Measurements from ENCODE around the gene TNFRSF25. TPM values are rescaled to one million over a fixed set of nuclear protein-coding genes. Genes with fewer than 3 reads are reported as not detected.

TNFRSF25 gene
- total RNA-seq, 1 experiment from 2014 or later: 27.6 TPM

- Mint-ChIP-seq H3K9me3 (ENCODE audit: unreplicated experiment) (no peaks in the 10 kb centered on the region), H3K36me3 (ENCODE audit: insufficient read depth, unreplicated experiment) (no peaks in the 10 kb centered on the region), H3K4me1 (ENCODE audit: insufficient read depth, unreplicated experiment) (peaks cover 12% of the 10 kb centered on the region), H3K27me3 (ENCODE audit: insufficient read depth, unreplicated experiment) (no peaks in the 10 kb centered on the region), H3K4me3 (ENCODE audit: unreplicated experiment) (no peak overlapping the region), H3K27ac (ENCODE audit: low read depth, unreplicated experiment) (peak overlapping the region; percentile 83)
- ChIA-PET POLR2A (interaction anchor here (1.0 to 1.3 kb wide), 3 partner anchors 13 to 20 kb away, joined by 3 to 5 read pairs (median 4); no protein-coding TSS in a partner anchor), CTCF (interaction anchor here (0.5 to 1.3 kb wide), 6 partner anchors 35 to 123 kb away, joined by 3 to 4 read pairs (median 3); partner anchors contain the start of gene THAP3)
- BruUV-seq (replicated peaks): no TSS peak
- no peak for TF ChIP-seq CTCF (IDR thresholded peaks at IDR 0.05; ENCODE audit: unreplicated experiment)
- intact Hi-C loops (cut with micrococcal nuclease): no loop called here
- DNase-seq (ENCODE audit: unreplicated experiment): no peak
Measured at GRCh38 chr1:6501279-6501813, 35.4 kb upstream of the TNFRSF25 start.

GRCh38 chr1:6500544-6501278 is 34.7 kb upstream of the TNFRSF25 start:
- no peak for TF ChIP-seq CTCF (IDR thresholded peaks at IDR 0.05; ENCODE audit: unreplicated experiment)
- Mint-ChIP-seq H3K27ac (ENCODE audit: low read depth, unreplicated experiment) (peak overlapping the region; percentile 83), H3K36me3 (ENCODE audit: insufficient read depth, unreplicated experiment) (no peaks in the 10 kb centered on the region), H3K9me3 (ENCODE audit: unreplicated experiment) (no peaks in the 10 kb centered on the region), H3K4me3 (ENCODE audit: unreplicated experiment) (no peak overlapping the region), H3K27me3 (ENCODE audit: insufficient read depth, unreplicated experiment) (no peaks in the 10 kb centered on the region), H3K4me1 (ENCODE audit: insufficient read depth, unreplicated experiment) (peaks cover 15% of the 10 kb centered on the region)
- DNase-seq (ENCODE audit: unreplicated experiment): no peak
- intact Hi-C loops (cut with micrococcal nuclease): no loop called here
- POLR2A ChIA-PET: interaction anchor here (0.5 to 1.0 kb wide), 3 partner anchors 12 to 32 kb away, joined by 3 to 5 read pairs (median 3); no protein-coding TSS in a partner anchor
- BruUV-seq (replicated peaks): no TSS peak
- CTCF ChIA-PET: interaction anchor here (0.5 to 1.3 kb wide), 5 partner anchors 36 to 124 kb away, joined by 3 to 4 read pairs (median 3); partner anchors contain the start of gene THAP3

GRCh38 chr1:6499296-6499695 is 33.3 kb upstream of the TNFRSF25 start:
- no TSS peak for BruUV-seq (replicated peaks)
- Mint-ChIP-seq H3K36me3 (ENCODE audit: insufficient read depth, unreplicated experiment) (peaks cover 6% of the 10 kb centered on the region), H3K9me3 (ENCODE audit: unreplicated experiment) (no peaks in the 10 kb centered on the region), H3K27me3 (ENCODE audit: insufficient read depth, unreplicated experiment) (no peaks in the 10 kb centered on the region), H3K27ac (ENCODE audit: low read depth, unreplicated experiment) (no peak overlapping the region), H3K4me3 (ENCODE audit: unreplicated experiment) (no peak overlapping the region), H3K4me1 (ENCODE audit: insufficient read depth, unreplicated experiment) (peaks cover 19% of the 10 kb centered on the region)
- CTCF ChIA-PET: interaction anchor here (0.7 to 2.3 kb wide), 4 partner anchors 9 to 159 kb away, joined by 3 to 12 read pairs (median 4); partner anchors contain the start of genes NOL9 and TAS1R1
- POLR2A ChIA-PET: interaction anchor here (1.1 kb wide), 1 partner anchor 29 kb away, joined by 3 read pairs; no protein-coding TSS in a partner anchor
- TF ChIP-seq CTCF (IDR thresholded peaks at IDR 0.05; ENCODE audit: unreplicated experiment): no peak
- no peak for DNase-seq (ENCODE audit: unreplicated experiment)
- intact Hi-C loops (cut with micrococcal nuclease): no loop called here

GRCh38 chr1:6498576-6499111 is 32.7 kb upstream of the TNFRSF25 start:
- no TSS peak for BruUV-seq (replicated peaks)
- ChIA-PET CTCF (interaction anchor here (0.5 to 2.3 kb wide), 7 partner anchors 9 to 184 kb away, joined by 3 to 12 read pairs (median 3); partner anchors contain the start of genes NOL9 and TAS1R1), POLR2A (interaction anchor here (0.8 to 1.1 kb wide), 2 partner anchors 21 to 30 kb away, joined by 3 to 5 read pairs; no protein-coding TSS in a partner anchor)
- no peaks in the 10 kb centered on the region for H3K27me3 Mint-ChIP-seq (ENCODE audit: insufficient read depth, unreplicated experiment)
- no peak for DNase-seq (ENCODE audit: unreplicated experiment)
- H3K27ac Mint-ChIP-seq (ENCODE audit: low read depth, unreplicated experiment): no peak overlapping the region
- H3K4me1 Mint-ChIP-seq (ENCODE audit: insufficient read depth, unreplicated experiment): peaks cover 19% of the 10 kb centered on the region
- H3K36me3 Mint-ChIP-seq (ENCODE audit: insufficient read depth, unreplicated experiment): peaks cover 7% of the 10 kb centered on the region
- no peak overlapping the region for H3K4me3 Mint-ChIP-seq (ENCODE audit: unreplicated experiment)
- intact Hi-C loops (cut with micrococcal nuclease): no loop called here
- H3K9me3 Mint-ChIP-seq (ENCODE audit: unreplicated experiment): no peaks in the 10 kb centered on the region
- TF ChIP-seq CTCF (IDR thresholded peaks at IDR 0.05; ENCODE audit: unreplicated experiment): no peak
